HUDEP-2 (cell line): ENCODE data around the gene CPE.

ENCODE experiments used
- DNase-seq, 76 experiments: peaks; one replicate each; lab custom pipeline; 2025; ENCODE audit not compliant: unreplicated experiment in 76 of 76; lab: John Stamatoyannopoulos, UW

CPE gene

DNA sequence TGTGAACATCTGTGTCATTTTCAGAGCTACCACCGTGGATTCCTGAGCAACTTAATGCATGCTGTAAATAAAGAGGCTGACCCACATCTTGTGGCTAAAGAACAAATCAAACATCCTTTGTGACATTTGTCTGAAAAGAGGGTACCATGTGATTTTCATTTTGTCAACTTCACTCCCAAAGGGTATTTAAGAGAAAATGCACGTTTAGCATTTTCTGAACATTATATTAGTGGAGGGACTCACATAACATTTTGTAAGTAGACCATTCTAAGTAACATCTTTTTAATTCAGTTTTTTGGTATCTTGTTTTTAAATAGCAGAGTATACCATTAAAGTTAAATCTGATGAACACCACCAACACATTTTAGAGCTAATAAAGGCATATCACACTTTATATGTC lies 17.0 kb upstream of the CPE start:
- no peak for DNase-seq

DNA sequence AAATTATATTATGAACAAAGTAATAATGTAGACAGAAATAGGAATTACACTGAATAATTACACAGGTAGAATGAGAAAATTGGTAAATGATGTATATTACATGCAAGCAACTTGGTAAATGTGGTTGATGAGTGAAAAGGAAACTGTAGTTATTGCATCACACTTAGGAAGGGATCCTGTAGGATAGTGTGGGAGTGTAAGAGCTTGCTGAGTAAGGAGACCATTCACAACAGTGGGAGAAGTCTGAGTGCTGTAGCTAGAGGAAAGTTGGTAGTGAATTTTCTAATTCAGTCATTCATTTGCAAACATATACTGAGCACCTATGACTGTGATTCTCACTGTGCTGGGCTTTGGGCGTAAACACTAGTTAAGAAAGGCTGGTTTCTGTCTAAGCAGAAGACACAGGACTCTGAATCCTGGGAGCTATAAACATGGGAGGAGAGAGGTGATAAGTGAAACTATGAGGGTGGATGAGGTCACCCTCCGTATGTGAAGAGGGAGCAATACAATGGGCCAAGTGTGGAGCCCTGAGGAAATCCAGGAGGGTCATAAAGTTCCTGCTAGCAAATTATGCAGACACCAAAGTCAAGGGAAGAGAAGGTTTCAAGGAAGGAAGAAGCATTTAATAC lies 14.2 kb upstream of the CPE start:
- DNase-seq = no peak

DNA sequence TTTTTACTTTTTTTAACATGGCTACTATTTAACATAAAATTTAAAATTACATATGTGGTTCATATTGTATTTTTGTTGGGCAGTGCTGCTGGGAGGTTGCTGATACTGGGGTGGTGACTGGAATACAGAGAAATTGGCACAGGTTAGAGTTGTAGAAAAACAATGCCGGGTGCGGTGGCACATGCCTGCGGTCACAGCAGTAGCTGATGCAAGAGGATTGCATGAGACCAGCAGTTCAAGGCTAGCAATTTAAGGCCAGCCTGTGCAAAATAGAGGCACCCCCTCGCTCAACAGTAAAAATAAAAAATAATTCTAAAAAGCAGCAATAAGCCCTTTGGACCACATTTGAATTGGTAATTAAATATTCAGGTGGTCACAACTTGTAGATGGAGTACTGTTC lies 11.8 kb upstream of the CPE start:
- DNase-seq = no peak

DNA sequence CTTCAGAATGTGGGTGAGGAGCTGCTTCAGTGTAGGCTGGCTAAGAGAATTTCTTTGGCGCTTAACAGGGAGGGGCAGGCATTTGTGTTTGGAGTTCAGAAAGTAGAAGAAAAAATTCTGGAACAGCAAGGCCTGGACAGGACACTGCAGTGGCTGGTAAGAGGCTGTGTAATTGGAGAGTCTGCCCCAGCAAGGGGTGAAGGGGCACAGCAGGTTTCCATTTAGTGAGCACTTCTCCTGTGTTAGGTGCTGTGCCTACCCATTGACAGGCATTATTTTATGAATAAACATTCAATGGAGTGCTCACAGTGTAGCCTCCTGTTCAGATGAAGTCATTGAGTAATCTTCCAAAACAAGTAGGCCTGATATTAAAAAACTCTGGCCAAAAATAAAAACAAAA lies 10.7 kb upstream of the CPE start:
- DNase-seq = no peak

DNA sequence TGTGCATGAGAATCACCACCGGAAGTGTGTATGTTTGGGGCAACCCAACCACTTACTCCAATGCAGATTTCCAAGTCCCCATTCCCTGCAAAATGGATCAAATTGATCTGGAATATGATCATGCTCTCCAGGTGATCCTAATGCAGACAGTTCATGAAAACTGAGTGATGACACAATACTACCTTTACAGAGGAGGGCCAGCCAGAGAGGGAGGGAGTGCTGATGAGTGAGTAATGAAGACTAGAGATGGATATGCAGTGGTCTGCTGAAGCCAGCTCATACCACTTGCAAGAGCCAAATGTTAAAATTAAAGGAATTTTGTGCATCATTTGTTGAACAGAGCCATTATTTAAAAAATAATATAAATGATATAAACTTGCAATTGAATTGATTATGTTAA lies 10.2 kb upstream of the CPE start:
- no peak for DNase-seq

DNA sequence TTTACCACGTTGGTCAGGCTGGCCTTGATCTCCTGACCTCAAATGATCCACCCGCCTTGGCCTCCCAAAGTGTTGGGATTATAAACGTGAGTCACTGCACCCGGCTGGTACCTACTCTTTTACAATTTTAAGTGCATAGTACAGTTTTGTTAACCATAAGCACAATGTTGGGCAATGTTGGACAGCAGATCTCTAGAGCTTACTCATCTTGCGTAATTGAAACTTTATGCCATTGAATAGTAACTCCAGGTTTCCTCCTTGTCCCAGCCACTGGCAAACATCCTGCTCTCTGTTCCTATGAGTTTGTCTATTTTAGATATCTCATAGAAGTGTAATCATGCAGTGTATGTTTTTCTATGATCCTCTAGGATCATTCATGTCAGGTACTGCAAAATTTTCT lies 9.3 kb upstream of the CPE start:
- no peak for DNase-seq

DNA sequence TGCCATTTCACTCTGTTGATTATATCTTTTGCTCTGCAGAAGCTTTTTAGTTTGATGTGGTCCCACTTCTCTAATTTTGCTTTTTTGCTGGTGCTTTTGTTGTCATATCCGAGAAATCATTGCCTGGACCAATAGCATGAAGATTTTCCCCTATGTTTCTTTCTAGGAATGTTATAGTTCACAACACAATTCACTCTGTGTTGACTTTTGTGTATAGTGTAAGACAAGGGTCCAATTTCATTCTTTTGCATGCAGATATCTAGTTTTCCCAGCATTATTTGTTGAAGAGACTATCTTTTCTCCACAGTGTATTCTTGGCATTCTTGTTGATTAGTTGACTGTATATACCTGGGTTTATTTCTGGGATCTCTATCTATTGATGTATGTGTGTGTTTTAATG lies 8.3 kb upstream of the CPE start:
- DNase-seq = no peak

DNA sequence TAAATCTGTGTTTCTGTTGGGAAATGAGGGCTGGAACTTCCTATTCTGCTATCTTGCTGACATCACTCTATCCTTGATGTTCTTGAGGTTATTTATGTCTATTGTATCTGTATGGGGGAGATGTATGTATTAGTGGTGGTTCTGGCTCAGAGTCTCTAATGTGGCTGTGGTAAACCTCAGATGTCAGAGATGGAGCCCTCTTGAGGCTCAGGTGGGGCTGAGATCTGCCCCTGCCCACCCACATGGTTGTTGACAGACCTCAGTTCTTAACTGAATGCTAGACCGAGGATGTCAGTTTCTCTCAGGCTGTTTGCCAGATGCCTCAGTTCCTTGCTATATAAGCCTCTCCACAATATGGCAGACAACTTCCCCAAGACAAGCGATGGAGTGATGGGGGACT lies 3.3 kb upstream of the CPE start:
- DNase-seq = no peak

DNA sequence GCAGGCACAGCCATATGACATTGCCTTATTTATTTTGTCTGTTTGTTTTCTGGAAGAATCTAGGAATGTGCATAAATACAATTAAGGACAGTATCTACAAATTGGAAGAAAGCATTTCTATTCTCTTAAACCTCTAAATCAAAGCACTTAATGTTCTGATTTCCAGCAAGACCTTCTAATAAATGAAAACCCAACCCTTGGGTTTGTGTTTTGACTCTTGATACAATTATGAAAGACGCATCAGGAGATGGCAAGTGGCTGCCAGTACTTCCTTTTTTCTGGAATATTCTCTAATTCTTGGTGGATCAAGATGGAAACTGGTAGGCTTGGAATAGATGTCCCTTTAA lies 437 bp upstream of the CPE start:
- DNase-seq = no peak

DNA sequence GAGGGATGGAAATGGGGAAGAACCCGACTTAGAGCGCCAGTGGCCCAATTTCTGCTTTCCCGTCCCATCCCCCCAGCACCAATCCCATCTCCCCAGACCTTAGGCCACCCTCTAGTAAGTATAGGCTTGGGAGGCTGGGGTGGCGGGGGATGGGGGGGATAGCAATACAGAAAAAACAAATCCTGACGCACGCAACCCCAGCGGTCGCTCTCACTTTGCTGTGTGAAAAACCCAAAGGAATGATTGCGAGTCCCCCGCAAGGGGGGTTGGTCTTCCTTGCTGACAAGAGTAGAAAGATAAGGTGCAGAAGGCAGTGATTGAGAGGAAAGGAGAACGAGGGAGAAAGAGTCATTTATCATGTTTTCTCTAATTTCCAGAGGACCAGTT lies 863 bp downstream of the CPE start:
- DNase-seq = no peak

DNA sequence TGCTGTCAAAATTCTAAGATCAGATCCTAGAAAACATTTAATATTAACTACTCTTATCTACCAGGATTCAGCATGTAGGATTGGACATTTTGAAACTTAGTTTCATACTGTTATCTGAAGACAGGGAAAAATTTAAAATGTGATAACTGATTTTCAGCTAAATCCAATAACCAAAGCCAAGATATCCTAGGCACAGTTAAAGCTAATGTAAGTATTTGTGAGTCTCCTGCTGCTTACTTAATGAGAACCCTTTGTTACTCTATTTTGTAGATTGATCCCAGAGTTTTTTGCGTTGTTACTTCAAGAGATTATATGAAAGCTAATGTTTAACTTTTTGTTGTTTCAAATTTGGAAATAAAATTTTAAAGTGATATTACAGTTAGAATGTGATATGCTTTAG lies 2.0 kb downstream of the CPE start:
- DNase-seq = no peak

DNA sequence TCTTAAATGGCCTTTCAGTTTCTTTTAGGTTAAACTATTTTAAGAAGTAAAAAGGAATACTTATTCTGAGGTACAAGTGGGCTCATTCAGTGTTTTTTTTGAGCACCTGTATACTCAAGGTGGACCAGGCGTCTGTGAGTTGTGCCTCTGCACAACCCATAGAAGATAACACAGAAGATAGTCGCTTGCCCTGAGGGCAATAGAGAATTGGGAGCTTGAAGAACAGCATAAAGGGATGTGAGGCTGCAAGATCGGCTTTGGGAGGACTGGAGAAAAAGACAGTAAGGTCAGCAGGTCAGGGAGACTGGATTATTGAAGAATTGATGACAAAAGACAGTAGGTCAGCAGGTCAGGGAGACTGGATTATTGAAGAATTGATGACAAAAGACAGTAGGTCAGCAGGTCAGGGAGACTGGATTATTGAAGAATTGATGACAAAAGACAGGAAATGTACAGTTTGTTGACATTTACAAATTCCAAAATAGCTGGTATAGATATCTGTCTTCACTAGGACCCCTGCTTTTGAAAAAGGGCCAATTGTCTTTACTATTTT lies 3.1 kb downstream of the CPE start:
- no peak for DNase-seq

DNA sequence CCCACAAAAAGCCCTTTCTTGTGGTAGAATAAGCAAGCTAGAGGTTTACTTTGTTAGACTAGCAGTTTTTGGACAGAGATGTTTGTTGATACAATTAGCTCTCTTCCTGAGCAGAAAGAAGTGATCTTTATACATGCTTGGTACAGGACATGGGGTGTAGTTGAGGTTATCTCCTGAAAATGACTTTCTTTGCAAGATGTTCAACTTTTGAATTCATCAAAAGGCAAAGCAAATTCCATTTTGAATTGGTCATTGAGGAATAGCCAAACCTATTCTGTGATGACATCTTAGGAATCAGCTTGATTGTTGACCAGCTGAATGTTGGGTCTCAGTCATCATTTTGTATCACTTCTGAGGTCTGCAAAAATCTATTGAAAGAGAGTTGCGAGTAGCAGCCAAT lies 3.8 kb downstream of the CPE start:
- DNase-seq = no peak

DNA sequence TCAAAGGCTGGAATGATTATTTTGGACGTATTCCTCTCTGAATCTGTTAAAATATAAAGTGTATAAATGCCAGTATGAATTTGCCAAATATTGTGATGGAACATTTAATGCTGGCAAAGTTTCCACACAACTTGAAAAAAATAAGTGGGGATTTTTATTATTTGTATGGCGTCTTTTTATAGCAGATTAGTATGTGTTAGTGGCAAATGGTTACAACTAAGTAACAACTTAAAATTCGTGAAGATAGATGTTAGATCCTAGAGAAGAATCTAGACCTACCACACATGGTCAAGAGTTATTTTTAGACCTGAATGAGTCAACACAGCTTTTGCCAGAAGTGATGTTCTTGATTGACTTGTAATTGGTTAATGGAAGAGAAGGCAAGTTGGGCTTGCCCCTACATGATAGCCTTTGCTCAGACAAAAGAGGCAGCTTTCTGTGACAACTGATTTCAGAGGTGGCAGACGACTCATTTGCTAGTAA lies 4.8 kb downstream of the CPE start:
- no peak for DNase-seq

DNA sequence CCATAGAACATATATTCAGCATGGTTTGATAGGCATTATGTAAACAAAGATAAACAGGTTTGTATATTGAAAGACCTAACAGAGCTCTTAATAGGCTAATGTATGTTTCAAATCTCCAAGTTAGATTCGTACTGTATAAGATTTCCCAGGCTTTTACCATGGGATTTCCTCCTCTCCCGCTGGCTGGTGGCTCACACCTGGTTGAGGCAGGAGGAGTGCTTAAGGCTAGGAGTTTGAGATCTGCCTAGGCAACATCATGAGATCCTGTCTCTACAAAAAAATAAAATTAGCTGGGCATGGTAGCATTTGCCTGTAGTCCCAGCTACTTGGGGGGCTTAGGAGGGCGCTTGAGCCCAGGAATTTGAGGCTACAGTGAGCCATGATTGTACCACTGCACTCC lies 5.4 kb downstream of the CPE start:
- DNase-seq = no peak

DNA sequence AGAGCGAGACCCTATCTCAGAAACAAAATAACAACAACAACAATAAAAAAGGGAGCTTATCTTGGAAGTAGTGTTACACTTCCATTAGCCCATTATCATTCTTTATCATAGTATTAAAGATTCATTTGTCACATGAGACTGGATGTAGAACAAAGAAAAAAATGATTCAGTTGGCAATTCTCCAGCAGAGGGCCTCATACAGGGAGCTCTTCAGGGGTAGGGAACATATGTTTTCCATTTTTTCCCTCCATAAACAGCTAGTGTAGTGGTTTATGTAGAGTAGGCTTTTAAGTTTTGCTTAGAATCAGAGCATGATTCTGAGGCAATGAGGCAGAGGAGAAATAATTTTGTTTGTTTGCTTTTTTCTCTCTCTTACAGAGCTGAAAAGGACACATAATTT lies 5.8 kb downstream of the CPE start:
- DNase-seq = no peak

DNA sequence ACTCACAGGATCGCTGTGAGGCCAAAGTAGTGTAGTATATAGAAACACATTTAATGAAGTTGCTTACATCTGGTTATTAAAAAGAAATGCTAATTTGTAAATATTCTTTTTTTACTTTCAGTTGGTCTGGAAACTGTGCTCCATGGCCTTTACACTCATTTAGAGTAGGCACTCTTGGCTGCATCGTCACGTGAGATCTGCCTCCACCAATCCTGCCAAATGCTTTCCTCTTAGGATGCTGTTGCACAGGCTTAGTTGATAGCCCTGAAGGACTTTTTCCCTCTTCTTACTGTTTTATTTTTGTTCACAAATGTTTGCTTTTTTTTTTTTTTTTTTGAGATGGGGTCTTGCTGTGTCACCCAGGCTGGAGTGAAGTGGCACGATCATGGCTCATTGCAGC lies 6.3 kb downstream of the CPE start:
- DNase-seq = no peak

DNA sequence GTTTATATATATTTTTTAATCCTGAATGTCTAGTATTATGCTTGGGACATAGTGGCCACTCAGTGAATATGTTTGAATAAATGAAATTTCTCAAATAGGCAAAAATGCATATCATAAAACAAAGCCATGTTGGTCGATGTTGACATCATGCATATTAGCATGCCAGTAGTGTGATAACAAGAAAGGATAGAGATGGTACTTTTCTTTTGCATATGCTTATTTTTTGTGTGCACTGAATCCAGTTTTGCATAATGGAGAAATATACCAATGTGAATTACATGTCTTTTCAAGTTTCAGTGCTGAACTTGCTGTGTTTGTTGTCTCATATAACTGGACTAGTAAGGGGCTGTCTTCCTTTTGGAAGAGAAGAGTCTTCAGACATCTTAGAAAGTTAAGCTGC lies 7.5 kb downstream of the CPE start:
- no peak for DNase-seq

DNA sequence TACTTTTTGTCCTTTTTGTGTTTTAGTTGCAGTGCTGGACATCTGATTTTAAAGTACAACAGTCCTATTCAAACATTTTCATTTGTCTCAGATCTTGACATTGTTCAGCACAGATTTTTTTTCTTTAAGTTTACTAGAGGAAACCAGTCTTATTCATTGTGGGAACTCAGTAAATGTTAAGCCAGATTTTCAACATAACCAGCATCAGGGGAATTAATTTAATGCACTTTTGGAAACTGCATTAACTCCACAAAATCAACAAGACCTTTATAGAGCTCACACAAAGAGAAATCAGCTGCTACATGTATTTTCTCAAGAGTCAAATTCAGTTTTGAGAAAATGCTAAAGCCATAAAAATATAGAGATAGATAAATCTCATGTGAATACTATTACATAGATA lies 9.9 kb downstream of the CPE start:
- no peak for DNase-seq

DNA sequence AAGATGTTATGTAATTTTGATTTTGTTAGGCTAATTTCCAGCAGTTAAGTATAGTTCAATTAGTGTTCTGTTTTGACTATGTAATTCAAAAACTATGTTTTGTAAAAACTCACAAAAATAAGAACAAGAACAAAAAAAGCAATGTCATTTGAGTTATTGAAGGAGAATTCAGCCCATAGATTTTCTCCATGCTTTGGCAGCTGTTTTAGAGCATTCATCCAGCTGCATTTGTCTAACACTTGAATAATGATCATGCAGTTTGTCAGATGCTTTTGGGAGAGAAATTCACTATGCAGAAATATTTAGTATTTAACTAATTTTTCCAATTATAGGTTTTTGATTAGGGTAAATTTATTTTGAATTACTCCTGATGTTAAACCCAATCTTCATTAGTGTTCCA lies 14.2 kb downstream of the CPE start:
- DNase-seq = no peak

DNA sequence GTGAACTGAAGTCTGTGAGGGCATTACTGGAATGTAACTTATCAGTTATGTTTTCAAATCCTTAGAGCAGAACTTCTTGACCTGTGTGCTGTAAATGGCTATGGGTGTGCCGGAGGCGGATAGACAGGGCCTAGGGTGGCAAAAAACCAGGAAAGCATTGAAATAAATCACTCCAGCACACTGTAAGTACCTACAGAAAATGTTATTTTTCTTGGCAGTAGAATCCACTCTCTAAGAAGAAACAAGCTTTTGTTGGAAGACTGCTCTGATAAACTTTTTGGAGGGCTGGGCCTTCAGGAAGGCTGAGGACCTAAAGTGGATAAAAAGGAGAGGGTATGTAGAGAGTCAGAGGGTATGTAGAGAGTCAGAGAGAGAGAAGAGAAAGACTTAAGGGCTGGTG lies 14.9 kb downstream of the CPE start:
- no peak for DNase-seq

DNA sequence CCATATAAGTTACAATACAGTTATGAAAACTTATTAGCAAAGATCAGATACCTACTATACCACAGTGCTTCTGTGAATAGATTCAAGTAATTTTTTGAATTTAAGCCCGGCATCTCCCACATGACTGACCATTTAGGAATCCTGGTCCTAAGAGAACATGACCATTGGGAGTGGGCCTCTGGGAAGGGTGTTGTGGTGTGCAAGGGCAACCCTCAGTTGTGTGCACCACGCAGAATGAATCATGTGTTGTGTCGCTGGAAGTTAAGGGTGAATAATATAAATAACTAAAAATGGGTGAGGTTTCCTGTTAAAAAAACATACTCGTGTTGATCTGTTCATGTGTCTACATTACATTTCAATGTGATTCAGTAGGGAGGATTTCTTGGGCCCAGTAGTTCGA lies 15.5 kb downstream of the CPE start:
- no peak for DNase-seq

DNA sequence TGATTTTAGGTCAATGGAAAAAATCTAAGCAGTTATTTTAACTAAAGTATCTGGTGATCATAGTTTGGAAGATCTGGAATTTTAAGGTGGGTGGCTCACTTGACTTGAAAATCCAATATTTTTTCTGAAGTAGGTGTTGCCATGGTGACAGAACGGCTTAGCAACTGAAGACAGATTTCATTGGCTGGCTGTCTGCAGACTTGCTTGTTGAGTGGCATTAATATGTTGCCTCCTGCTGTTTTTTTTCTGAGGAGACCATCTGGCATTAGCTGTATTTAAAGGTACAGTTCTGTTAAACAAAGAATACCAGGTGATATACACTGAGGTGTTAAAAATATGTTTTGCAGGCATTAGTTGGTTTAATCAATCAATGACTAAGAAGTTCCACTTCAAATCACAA lies 19.8 kb downstream of the CPE start:
- DNase-seq = no peak
